Measurements from ENCODE around the gene PRKG2.
A peak's percentile ranks its signal among the peaks of the same experiment; 100 is the strongest.

The PRKG2 gene

DNA sequence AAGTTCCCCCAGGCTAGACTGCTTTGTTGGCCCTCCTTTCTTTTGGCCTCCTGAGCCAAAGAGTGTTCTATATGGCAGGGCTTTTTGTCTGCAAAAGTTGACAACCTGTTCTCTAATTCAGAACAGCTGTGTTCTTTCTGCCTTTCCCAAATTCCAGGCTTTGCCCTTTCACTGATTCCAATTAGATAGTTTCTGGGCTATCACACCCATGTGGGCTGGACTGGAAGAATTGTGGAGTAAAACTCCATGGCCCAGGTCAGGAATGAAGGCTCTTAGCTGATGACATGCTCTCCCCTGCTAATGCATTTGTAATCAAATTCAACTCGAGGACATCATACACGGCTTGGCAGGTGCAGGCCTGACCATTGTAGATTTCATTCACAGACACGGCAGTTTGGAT, 165.1 kb downstream of the PRKG2 start:
- no peak for TF ChIP-seq ZFX (IDR thresholded peaks at IDR 0.05; ENCODE audit: borderline replicate concordance)
- TF ChIP-seq, protein P1, sequence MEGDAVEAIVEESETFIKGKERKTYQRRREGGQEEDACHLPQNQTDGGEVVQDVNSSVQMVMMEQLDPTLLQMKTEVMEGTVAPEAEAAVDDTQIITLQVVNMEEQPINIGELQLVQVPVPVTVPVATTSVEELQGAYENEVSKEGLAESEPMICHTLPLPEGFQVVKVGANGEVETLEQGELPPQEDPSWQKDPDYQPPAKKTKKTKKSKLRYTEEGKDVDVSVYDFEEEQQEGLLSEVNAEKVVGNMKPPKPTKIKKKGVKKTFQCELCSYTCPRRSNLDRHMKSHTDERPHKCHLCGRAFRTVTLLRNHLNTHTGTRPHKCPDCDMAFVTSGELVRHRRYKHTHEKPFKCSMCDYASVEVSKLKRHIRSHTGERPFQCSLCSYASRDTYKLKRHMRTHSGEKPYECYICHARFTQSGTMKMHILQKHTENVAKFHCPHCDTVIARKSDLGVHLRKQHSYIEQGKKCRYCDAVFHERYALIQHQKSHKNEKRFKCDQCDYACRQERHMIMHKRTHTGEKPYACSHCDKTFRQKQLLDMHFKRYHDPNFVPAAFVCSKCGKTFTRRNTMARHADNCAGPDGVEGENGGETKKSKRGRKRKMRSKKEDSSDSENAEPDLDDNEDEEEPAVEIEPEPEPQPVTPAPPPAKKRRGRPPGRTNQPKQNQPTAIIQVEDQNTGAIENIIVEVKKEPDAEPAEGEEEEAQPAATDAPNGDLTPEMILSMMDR (IDR thresholded peaks at IDR 0.05), result no peak
- no peak overlapping the region for H3K27ac ChIP-seq

DNA sequence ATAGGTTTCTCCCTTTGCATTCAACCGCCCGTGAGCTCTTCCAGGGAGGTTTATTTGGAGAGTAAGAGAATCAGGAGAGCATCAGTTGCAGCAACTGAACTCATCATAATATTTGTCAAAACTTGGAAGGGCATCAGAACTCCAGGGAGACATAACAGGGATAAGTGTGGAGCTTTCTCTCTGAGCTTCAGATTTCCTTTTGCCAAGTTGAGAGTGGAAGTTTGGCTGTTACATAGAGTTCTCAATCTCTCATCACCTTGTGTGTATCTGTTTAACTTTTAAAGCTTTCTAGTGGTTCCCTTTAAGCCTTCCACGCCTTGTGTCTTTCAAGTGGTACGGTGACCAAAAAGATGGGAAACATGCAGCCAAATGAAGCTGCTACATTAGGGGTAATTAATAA, 165.7 kb downstream of the PRKG2 start:
- no peak overlapping the region for H3K27ac ChIP-seq

DNA sequence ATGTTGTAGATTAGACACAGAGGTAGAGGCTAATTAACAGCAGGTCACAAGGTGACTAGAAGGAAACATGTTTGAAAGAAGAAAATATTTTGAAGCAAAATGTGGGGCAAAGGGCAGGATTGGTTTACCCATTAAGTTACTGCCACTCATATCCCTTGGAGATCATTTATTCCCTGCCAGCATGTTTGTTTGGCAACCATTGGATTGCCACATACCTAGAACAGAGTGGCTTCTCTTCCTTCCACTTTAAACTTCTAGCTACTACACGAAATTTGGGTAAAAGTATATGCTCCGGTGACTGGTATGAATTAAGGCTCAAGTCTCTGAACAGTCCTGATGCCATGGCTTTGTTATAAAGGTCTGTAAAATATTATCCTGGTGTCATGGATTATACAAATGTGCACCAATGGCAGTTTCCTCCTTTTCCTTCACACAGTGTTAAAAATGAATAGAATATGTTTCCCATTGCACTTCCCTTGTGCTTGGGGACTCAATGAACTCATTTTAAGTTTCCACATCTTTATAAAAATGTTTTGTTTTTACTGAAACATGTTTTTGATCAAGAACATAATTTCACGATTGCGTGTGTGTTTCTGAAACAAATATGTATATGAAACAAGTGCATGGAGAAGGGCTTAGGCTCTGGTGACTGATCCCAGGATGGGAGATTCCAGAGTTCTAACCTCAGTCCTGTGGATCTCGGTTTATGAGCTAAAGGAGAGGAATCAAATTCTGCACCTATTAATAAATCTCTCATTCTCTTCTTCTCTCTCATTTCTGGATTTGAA, 172.2 kb downstream of the PRKG2 start:
- TF ChIP-seq, protein P1 (IDR thresholded peaks at IDR 0.05), result no peak
- TF ChIP-seq ZFX (IDR thresholded peaks at IDR 0.05; ENCODE audit: borderline replicate concordance), result no peak
- no peak overlapping the region for H3K27ac ChIP-seq

More for the DNA sequence above, 165.7 kb downstream of the PRKG2 start:
- TF ChIP-seq, protein P1 (IDR thresholded peaks at IDR 0.05), result no peak
- no peak for TF ChIP-seq ZFX (IDR thresholded peaks at IDR 0.05; ENCODE audit: borderline replicate concordance)

DNA sequence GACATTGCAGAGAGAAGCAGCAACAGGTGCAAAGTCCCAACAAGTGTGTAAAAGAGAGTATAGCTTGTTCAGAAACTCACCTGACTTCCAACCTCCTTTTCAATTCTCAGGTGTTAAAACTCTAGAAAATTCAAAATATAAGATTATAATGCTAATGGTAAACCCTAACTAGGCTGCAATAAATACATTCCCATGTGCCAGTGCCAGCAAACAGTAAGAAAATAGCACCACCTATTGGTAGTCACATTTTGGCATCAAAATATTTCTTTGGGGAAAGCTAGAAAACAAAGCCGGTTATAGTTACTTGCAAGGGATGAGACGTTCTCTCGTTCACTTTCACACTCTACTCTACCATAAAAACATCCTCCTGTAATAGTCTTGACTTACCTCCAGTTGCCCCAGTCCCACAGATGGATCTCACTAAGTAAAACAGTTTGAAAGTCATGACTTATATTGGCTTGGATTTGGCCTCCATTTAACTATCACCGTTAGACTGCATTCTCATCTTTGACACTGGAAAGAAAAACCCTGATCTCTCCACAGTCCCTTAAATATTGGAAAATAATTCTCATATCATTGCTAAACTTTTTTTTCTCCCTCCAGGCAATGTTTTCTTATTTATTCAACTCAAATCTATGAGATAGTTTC, 174.9 kb downstream of the PRKG2 start:
- TF ChIP-seq, protein P1 (IDR thresholded peaks at IDR 0.05), result peak; percentile 81
- no peak for TF ChIP-seq ZFX (IDR thresholded peaks at IDR 0.05; ENCODE audit: borderline replicate concordance)
- no peak overlapping the region for H3K27ac ChIP-seq

DNA sequence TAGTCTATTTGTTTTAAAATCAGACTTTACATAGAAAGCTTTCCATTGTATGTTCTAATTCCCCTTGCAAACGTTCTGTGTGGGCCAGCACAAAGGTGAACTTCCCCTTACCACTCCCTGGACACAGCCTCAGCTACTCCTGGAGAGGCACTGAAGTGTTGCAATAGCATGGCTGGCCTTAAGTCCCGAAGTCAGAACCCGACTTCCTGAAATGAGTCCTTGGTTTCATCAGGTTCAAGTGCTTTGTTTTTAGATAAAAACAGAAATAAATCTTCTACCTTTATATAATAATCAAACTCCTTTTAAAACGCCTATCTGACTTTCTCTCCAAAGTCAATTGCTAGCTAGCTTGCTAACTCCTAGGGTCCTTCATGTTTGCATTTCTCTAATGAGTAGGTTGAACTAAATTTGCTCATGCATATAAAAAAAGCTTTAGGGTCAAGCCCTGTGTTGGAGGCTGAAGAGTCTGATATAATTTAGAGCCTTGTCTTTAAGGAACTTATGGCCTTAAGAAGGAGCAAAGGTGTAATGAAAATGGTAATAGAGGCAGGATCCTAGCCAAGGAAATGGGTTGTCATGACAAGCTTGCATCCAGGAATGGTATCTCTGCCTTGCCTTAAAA, 175.6 kb downstream of the PRKG2 start:
- TF ChIP-seq, protein P1 (IDR thresholded peaks at IDR 0.05), result no peak
- no peak for TF ChIP-seq ZFX (IDR thresholded peaks at IDR 0.05; ENCODE audit: borderline replicate concordance)
- H3K27ac ChIP-seq, result no peak overlapping the region

DNA sequence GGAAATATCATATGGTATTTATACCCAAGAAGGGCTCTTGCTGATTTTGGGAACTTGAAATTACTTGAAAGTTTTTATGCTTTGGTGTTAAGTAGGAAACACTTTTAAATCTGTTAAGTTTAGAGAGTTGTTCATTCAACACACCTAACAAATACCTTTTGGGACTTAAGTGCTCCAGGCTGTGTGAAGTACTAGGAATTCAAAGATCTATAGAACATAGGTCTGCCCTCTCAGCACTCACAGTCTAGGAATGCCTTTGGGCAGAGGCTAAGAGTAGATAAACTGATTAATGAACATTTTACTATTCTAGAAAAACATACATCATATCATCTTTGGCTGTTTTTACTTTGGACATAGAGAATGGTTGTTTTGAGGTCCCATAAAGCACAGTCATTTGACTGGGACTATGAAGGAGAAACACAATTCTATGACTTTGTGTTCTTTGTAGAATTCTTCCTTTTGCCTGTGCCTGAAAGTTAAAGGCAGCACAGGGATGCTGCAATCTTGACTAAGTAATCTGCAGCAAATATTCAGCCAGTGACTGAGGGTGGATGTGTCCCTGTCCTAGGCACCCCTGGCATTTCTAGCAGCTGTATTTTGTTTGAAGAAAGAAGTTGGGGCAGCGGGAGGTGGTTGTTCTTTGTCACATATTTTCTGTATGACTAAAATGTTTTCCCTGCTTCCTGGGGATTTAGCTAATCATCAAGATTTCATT, 176.2 kb downstream of the PRKG2 start:
- no peak overlapping the region for H3K27ac ChIP-seq
- no peak for TF ChIP-seq ZFX (IDR thresholded peaks at IDR 0.05; ENCODE audit: borderline replicate concordance)
- TF ChIP-seq, protein P1 (IDR thresholded peaks at IDR 0.05), result no peak

Data from 22Rv1 (cell line).